ENCODE data around the gene TENT5A.

TENT5A gene

GRCh38 chr6:81770381-81770780, 17.9 kb upstream of the TENT5A start:
- no peak for DNase-seq

DNA sequence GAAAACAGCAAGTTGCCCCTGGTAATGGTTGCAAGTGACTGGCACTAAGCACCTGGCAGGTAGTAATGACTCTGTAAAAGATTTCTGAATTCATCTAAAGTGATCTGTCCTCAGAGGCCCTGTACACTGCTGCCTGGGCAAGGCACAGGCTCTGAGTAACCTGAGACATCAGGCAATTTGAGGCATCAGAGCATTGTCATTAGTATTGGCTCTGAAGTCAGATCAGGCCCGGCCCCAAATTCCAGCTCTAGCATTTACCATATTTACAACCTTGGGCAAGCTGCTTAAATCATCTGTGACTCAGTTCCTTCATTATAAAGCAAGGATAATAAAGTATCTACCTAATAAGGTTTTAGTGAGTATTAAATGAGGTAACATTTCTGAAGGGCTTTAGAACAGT, 17.3 kb upstream of the TENT5A start:
- DNase-seq, result no peak

GRCh38 chr6:81768150-81768942, 15.9 kb upstream of the TENT5A start:
- no peak for DNase-seq

DNA sequence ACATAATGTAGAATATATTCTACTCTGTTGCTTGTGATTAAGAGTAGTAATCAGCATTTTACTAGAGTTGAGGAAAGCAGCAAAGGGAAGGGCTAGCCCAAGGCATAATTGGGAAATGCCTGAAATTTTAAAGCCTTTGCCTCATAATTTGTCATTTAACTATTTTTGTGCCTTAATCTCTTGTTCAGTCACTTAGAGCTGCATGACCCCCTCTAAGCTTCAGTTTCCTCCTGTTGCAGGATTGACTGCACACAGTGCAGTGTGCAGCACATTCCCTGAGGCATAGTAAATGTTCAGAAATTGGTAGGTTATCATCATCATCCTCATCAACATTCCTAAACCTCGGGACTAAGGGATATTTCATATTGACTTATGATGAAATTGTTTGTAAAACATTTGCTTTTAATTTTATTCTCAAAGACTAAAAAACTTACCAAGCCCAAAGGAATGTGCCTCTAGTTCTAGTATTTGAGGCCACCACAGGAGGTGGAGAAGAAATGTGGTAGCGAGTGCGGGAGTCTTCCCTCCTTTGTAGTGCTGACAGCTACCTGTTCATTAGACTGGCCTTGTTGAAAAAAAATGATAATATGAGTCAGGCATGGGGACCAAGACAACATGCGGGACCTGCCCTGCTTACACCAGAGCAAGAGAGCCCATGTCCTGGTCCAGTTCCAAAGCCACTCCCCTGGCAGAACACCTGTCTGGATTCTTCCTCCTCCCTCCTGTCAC, 14.8 kb upstream of the TENT5A start:
- no peak for DNase-seq

GRCh38 chr6:81766482-81767069, 14.1 kb upstream of the TENT5A start:
- no peak for DNase-seq

DNA sequence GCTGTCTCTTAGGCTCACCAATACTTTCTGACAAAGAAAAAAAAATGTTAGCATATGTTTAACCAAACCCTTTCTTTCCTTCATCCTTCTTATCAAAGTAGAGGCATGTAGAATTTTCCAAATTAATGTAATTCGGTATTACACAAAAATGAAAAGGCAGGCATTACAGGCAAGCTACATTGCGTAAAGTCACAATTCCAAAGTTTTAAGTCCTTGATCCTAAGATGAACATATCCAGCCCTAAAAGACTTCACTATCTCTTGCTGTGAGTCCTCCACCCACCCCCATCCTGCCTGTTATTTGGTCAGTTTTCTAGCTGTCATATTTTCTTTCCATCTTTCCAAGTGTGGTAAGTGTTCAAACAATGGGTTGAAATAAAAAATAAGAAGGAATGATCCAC, 12.1 kb upstream of the TENT5A start:
- no peak for DNase-seq

GRCh38 chr6:81763968-81764367, 11.5 kb upstream of the TENT5A start:
- no peak for DNase-seq

GRCh38 chr6:81763051-81763450, 10.6 kb upstream of the TENT5A start:
- no peak for DNase-seq

DNA sequence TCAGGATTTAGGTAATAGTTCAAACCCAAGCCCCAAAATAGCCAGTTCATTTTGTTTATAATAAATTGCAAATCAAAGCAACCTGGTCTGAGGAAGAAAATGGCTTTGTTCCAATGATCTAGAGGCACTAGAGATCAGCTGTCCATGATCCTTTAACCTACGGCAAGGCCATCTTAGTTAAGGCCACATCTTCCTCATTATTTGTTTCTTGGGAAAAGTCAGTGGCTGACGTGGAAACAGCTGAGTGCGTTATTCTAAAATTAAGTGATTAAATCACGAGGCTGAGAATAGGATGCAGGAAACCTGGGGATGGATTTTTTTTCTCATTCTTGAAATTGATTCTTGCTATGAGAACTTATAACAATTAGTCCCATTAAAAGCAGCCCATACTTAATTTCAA, 10.1 kb upstream of the TENT5A start:
- DNase-seq, result no peak

GRCh38 chr6:81762132-81762531, 9.7 kb upstream of the TENT5A start:
- DNase-seq, result no peak

DNA sequence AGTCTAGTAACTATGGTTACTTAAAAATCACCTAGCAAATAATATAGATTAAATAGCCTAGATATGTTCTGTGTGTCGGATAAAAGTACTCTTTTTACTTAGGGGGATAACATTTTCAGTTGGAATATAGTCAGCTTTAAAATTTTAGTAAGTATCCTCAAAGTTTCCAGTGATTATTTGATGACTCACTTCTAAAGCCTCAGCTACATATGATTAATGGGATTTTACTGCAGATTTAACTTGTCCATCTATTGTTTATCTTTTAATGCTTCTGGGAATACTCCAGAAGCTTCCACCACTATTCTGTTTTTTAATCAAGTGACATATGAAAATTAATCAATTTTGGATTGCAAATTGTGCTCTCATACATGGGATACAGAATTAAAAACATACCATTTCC, 8.7 kb upstream of the TENT5A start:
- DNase-seq, result no peak

DNA sequence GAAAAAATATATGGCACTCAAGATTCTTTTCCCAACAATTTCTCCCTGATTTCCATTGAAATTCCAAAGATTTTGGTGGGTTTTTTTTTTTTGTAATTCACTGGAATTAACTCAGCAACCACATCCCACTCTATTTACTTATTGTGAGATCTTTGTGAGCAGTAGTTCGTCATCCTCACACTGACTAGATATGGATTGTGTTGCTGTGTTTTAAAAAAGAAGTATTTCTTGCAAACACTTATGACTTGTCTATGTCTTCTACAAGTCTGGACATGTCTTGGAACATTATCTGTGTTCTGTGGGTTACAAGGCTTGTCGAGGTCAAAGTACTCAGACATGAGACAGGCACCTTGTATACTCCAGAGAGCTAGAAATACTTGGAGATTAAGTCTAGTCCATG, 7.3 kb upstream of the TENT5A start:
- DNase-seq, result no peak

DNA sequence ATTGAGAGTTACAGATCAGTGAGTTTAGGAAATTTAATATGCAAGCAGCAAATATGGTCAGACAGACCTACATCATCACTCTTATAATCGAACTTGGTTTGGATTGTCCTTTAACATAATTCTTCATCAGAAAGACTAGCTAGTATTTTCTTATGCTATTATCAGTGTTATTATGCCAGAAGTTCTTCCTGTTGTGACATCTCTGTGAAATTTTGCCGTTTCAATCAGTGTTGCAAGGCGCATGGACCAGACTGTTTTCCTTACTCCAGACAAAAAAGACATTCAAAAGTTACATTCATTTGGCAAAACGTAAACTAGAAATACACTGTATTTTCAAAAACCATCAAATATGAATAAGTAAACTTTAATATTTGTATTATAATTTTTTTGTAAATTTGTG, 5.7 kb upstream of the TENT5A start:
- DNase-seq, result no peak

DNA sequence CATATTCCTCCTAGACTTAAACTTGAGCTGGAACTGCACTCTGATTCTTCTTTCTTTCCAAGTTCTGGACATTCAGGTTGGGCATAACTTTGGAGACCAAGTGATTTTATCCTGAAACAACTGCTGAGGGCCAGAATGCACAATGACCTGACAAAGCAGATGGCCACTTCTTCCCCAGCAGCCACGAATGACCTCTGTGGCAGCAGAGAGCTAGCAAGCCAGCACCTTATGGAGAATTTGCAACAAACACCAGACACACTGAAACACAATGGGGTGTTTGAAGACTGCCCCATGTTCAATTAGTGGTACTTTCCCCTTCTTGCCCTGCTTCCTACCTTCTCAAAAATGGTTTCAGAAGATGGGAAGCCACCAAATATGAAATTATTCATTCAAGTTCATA, 4.2 kb upstream of the TENT5A start:
- no peak for DNase-seq

GRCh38 chr6:81755551-81755950, 3.1 kb upstream of the TENT5A start:
- no peak for DNase-seq

GRCh38 chr6:81754906-81755305, 2.4 kb upstream of the TENT5A start:
- DNase-seq, result no peak

- DNase-seq, result no peak
These were observed 1.5 kb upstream of the TENT5A start for GRCh38 chr6:81753711-81754577.

GRCh38 chr6:81752921-81753710, 635 bp upstream of the TENT5A start:
- no peak for DNase-seq

GRCh38 chr6:81751388-81752083, 945 bp downstream of the TENT5A start:
- DNase-seq, result no peak

DNA sequence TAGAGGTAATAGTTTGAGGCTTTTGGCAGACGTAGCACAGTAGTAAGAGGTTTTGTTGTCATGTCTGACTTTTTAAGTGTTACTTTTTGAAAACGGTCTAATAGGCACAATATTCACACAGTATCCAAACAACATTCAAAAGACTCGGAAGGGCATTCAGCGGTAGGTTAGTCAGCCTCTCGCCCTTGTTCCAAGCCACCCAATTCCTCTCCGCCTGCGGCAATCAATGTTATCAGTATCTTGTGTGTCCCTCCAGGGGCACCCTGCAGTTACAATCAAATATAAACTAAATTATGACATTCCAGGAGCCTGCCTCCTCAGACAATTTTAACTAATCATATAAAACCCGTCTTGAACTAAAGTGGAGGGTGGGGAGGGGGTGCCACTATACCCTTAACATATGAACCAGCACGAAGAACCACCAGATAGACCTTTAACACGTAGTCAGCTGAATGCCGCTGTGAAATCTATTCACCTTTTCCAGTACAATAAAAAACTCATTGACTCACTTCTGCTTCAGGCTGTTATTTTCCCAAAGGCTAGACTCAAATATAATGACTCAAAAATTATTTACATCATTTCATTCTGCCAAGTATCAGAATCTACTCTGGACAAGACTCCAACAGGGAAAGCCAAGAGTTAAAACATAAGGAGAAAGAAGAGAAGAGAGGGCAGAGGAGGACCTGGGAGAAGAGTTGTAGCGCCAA, 1.6 kb downstream of the TENT5A start:
- DNase-seq, result no peak

GRCh38 chr6:81750200-81750599, 2.3 kb downstream of the TENT5A start:
- no peak for DNase-seq
